Testis (tissue), 2 donors: ENCODE measurements around the gene SHF.

ENCODE experiments used
- POLR2A ChIP-seq: fragments of 450-650 bp; IDR thresholded peaks from one replicate; pipeline ENCODE4 v1.6.1; 2017; ENCODE audit warnings: antibody characterized with exemption, mild to moderate bottlenecking, moderate library complexity
- TF ChIP-seq, protein P1 (sequence below), 3 experiments: fragments of 450-650 bp in 2 of 3; fragments of 200-600 bp in 1 of 3; sonication (generic) in 1 of 3; IDR thresholded peaks; one replicate each; pipeline ENCODE4 v1.5.1; 2016 to 2019; ENCODE audit warnings: antibody characterized with exemption in 3 of 3, mild to moderate bottlenecking in 2 of 3, moderate library complexity in 1 of 3

DNA sequence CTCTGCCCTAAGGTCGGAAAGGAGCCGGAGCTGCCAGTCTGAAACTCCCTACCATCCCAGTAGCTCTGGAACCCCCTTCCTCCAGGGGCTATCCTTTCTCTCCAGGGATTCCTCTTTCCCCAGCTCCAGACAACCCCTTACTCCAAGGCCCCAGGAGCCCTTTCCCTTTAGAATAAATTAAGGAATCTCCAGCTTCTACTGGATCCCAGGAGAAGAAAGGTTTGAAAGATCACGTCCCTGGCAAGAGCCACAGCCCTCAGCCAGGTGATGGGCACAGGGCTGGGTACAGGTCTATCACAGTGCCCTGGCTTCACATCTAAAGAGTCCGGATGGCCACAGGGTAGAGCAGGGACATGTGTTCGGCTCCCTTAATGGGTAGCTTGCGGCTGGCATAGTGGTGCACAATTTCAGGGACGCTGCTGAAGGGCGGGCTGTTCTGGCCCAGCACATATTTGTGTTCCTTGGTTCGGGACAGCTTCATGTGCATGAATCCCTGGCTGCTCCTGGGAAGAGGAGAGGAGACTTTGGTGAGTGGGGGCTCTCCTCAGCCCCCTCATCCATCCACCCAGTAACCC is 20.0 kb downstream of the SHF start:
- TF ChIP-seq, protein P1, sequence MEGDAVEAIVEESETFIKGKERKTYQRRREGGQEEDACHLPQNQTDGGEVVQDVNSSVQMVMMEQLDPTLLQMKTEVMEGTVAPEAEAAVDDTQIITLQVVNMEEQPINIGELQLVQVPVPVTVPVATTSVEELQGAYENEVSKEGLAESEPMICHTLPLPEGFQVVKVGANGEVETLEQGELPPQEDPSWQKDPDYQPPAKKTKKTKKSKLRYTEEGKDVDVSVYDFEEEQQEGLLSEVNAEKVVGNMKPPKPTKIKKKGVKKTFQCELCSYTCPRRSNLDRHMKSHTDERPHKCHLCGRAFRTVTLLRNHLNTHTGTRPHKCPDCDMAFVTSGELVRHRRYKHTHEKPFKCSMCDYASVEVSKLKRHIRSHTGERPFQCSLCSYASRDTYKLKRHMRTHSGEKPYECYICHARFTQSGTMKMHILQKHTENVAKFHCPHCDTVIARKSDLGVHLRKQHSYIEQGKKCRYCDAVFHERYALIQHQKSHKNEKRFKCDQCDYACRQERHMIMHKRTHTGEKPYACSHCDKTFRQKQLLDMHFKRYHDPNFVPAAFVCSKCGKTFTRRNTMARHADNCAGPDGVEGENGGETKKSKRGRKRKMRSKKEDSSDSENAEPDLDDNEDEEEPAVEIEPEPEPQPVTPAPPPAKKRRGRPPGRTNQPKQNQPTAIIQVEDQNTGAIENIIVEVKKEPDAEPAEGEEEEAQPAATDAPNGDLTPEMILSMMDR (IDR thresholded peaks at IDR 0.05) = no peak
- TF ChIP-seq POLR2A = no peak
